HEK293 (cell line): ENCODE results near the gene PRRG3.

Source experiments
- CTCF ChIA-PET: fragments of 350-600 bp; formaldehyde crosslinking; extraction: SDS; loops from one replicate; lab custom pipeline; 2021; ENCODE audit warnings: antibody characterized with exemption; lab: Yijun Ruan, JAX
- POLR2A ChIA-PET: fragments of 300-600 bp; formaldehyde crosslinking; extraction: SDS; loops from one replicate; lab custom pipeline; 2020; ENCODE audit warnings: antibody characterized with exemption, inconsistent platforms; lab: Yijun Ruan, JAX
- H3K27ac ChIP-seq: fragments of 200-500 bp; sonication (Bioruptor generic); 2 replicates; pipeline ENCODE4 v1.5.1; 2014; ENCODE audit warnings: low read depth, low read length, control low read depth, inconsistent platforms; ENCODE audit errors: extremely low read depth
- H3K36me3 ChIP-seq, 2 experiments: fragments of 200-500 bp in 1 of 2; sonication (Bioruptor generic) in 1 of 2; 1 replicate in 1 of 2; 2 replicates in 1 of 2; pipeline ENCODE4 v1.5.1; 2014 to 2017; ENCODE audit warnings: inconsistent platforms in 2 of 2, low read length in 2 of 2; ENCODE audit not compliant: control insufficient read depth in 2 of 2, insufficient read depth in 1 of 2
- H3K4me1 ChIP-seq: fragments of 200-500 bp; sonication (Bioruptor generic); 2 replicates; pipeline ENCODE4 v1.5.1; 2014; ENCODE audit warnings: mild to moderate bottlenecking, low read length, inconsistent platforms; ENCODE audit not compliant: control insufficient read depth, insufficient read depth
- H3K4me3 ChIP-seq: 2 replicates; pipeline ENCODE4 v1.5.1; 2011; ENCODE audit warnings: low read depth, mild to moderate bottlenecking, control low read depth, low read length, moderate library complexity
- H3K9me3 ChIP-seq: fragments of 200-500 bp; sonication (Bioruptor generic); 2 replicates; pipeline ENCODE4 v1.5.1; 2014; ENCODE audit warnings: low read depth, low read length, inconsistent platforms; ENCODE audit not compliant: control insufficient read depth, insufficient read depth
- GFI1B ChIP-seq: fragments of 450-650 bp; formaldehyde crosslinking; IDR thresholded peaks from 2 replicates; pipeline ENCODE4 v1.5.1; 2016; ENCODE audit warnings: missing biosample characterization, missing genetic modification characterization
- OSR2 ChIP-seq: fragments of 450-650 bp; formaldehyde crosslinking; IDR thresholded peaks from 2 replicates; pipeline ENCODE4 v1.5.1; 2016; ENCODE audit warnings: missing biosample characterization, missing genetic modification characterization
- REST ChIP-seq: fragments of 450-650 bp; formaldehyde crosslinking; IDR thresholded peaks from 2 replicates; pipeline ENCODE4 v1.5.1; 2016; ENCODE audit warnings: missing biosample characterization, missing genetic modification characterization
- WT1 ChIP-seq: fragments of 450-650 bp; formaldehyde crosslinking; IDR thresholded peaks from 2 replicates; pipeline ENCODE4 v1.5.1; 2016; ENCODE audit warnings: missing biosample characterization, missing genetic modification characterization
- ZBTB26 ChIP-seq: fragments of 450-650 bp; formaldehyde crosslinking; optimal IDR thresholded peaks from 2 replicates; pipeline ENCODE3; 2016; ENCODE audit warnings: missing biosample characterization, mild to moderate bottlenecking, missing genetic modification characterization
- ZBTB6 ChIP-seq: fragments of 450-650 bp; formaldehyde crosslinking; IDR thresholded peaks from 2 replicates; pipeline ENCODE4 v1.5.1; 2017; ENCODE audit warnings: missing biosample characterization, missing genetic modification characterization
- ZNF132 ChIP-seq: fragments of 450-650 bp; formaldehyde crosslinking; IDR thresholded peaks from 2 replicates; pipeline ENCODE4 v1.5.1; 2017; ENCODE audit warnings: missing biosample characterization, missing genetic modification characterization, borderline replicate concordance
- ZNF133 ChIP-seq: fragments of 450-650 bp; formaldehyde crosslinking; IDR thresholded peaks from 2 replicates; pipeline ENCODE4 v1.5.1; 2016; ENCODE audit warnings: missing biosample characterization, missing genetic modification characterization
- ZNF174 ChIP-seq: fragments of 450-650 bp; formaldehyde crosslinking; IDR thresholded peaks from 2 replicates; pipeline ENCODE4 v1.5.0; 2017; ENCODE audit warnings: missing biosample characterization, mild to moderate bottlenecking, missing genetic modification characterization
- ZNF214 ChIP-seq: fragments of 450-650 bp; formaldehyde crosslinking; IDR thresholded peaks from 2 replicates; pipeline ENCODE4 v1.5.1; 2017; ENCODE audit warnings: missing biosample characterization, mild to moderate bottlenecking, missing genetic modification characterization, borderline replicate concordance
- ZNF239 ChIP-seq: fragments of 450-650 bp; formaldehyde crosslinking; IDR thresholded peaks from 2 replicates; pipeline ENCODE4 v1.5.1; 2016; ENCODE audit warnings: missing biosample characterization, missing genetic modification characterization
- ZNF248 ChIP-seq: fragments of 450-650 bp; formaldehyde crosslinking; IDR thresholded peaks from 2 replicates; pipeline ENCODE4 v1.5.1; 2017; ENCODE audit warnings: missing biosample characterization, missing genetic modification characterization
- ZNF292 ChIP-seq: fragments of 450-650 bp; formaldehyde crosslinking; IDR thresholded peaks from 2 replicates; pipeline ENCODE4 v1.5.1; 2016; ENCODE audit warnings: low read depth, missing biosample characterization, missing genetic modification characterization, borderline replicate concordance
- ZNF404 ChIP-seq: fragments of 450-650 bp; formaldehyde crosslinking; IDR thresholded peaks from 2 replicates; pipeline ENCODE4 v1.5.1; 2017; ENCODE audit warnings: missing biosample characterization, missing genetic modification characterization
- ZNF518A ChIP-seq: fragments of 450-650 bp; formaldehyde crosslinking; conservative IDR thresholded peaks from 2 replicates; pipeline ENCODE4 v1.5.1; 2016; ENCODE audit warnings: low read depth, missing biosample characterization, missing genetic modification characterization
- ZNF558 ChIP-seq: fragments of 450-650 bp; formaldehyde crosslinking; IDR thresholded peaks from 2 replicates; pipeline ENCODE4 v1.5.1; 2016; ENCODE audit warnings: missing biosample characterization, missing genetic modification characterization
- ZNF645 ChIP-seq: fragments of 450-650 bp; formaldehyde crosslinking; IDR thresholded peaks from 2 replicates; pipeline ENCODE4; 2016; ENCODE audit warnings: missing biosample characterization, missing genetic modification characterization
- ZNF664 ChIP-seq: fragments of 450-650 bp; formaldehyde crosslinking; IDR thresholded peaks from 2 replicates; pipeline ENCODE4 v1.5.1; 2016; ENCODE audit warnings: missing biosample characterization, missing genetic modification characterization
- ZNF785 ChIP-seq: fragments of 450-650 bp; formaldehyde crosslinking; IDR thresholded peaks from 2 replicates; pipeline ENCODE4 v1.5.1; 2016; ENCODE audit warnings: missing biosample characterization, missing genetic modification characterization
- ZNF791 ChIP-seq: fragments of 450-650 bp; formaldehyde crosslinking; IDR thresholded peaks from 2 replicates; pipeline ENCODE4 v1.5.1; 2016; ENCODE audit warnings: missing biosample characterization, missing genetic modification characterization

Gene PRRG3

GRCh38 chrX:151753313-151754046 lies 58.2 kb downstream of the PRRG3 start (continued):
- TF ChIP-seq REST (tag by site-specific recombination): peak; percentile 72; the same call in 1 of the 2 replicates

- Histone ChIP-seq H3K27ac (no peak overlapping the region), H3K4me1 (no peaks in the 10 kb centered on the region), H3K9me3 (no peaks in the 10 kb centered on the region), H3K36me3 (no peaks in the 10 kb centered on the region), H3K4me3 (no peak overlapping the region)
- POLR2A ChIA-PET: interaction anchor here (1.7 to 2.3 kb wide), 2 partner anchors 220 to 884 kb away, joined by 7 to 8 read pairs; partner anchors contain the start of genes GABRE and GABRQ
- TF ChIP-seq ZNF214 (tag by site-specific recombination) (no peak), ZNF785 (tag by site-specific recombination) (no peak), ZNF558 (no peak), ZBTB26 (tag by site-specific recombination) (no peak), OSR2 (tag by site-specific recombination) (no peak), ZNF239 (no peak)
- CTCF ChIA-PET: interaction anchor here (0.6 to 7.9 kb wide), 29 partner anchors 18 to 1072 kb away, joined by 3 to 168 read pairs (median 4); no protein-coding TSS in a partner anchor
These were observed 58.8 kb downstream of the PRRG3 start for GRCh38 chrX:151754047-151754429.

- CTCF ChIA-PET: interaction anchor here (0.6 to 7.9 kb wide), 4 partner anchors 37 to 878 kb away, joined by 3 to 168 read pairs (median 3); no protein-coding TSS in a partner anchor
- H3K4me1 ChIP-seq: no peaks in the 10 kb centered on the region
- H3K36me3 ChIP-seq: no peaks in the 10 kb centered on the region
- TF ChIP-seq ZNF133 (tag by site-specific recombination): no peak
- no peak for TF ChIP-seq ZNF518A (tag by site-specific recombination)
- no peak for TF ChIP-seq ZNF292 (tag by site-specific recombination)
- no peak for TF ChIP-seq ZNF664 (tag by site-specific recombination)
- no peak for TF ChIP-seq ZNF132 (tag by site-specific recombination)
- no peak for TF ChIP-seq GFI1B (tag by site-specific recombination)
- no peak for TF ChIP-seq ZBTB6 (tag by site-specific recombination)
- no peak for TF ChIP-seq WT1
- no peak for TF ChIP-seq ZNF174 (tag by site-specific recombination)
- no peak for TF ChIP-seq ZNF791 (tag by site-specific recombination)
- TF ChIP-seq ZNF248 (tag by site-specific recombination): no peak
- no peak for TF ChIP-seq ZNF645 (tag by site-specific recombination)
- no peak for TF ChIP-seq ZNF404
- no peak overlapping the region for H3K4me3 ChIP-seq
- no peak overlapping the region for H3K27ac ChIP-seq
- POLR2A ChIA-PET: interaction anchor here (2.3 kb wide), 1 partner anchor 219 kb away, joined by 8 read pairs; the partner anchor contains the start of gene GABRE
- no peaks in the 10 kb centered on the region for H3K9me3 ChIP-seq
These were observed 59.5 kb downstream of the PRRG3 start for GRCh38 chrX:151754641-151755215.
